Endothelial cell of umbilical vein (primary cell): ENCODE measurements around the gene ITPR2.

ENCODE experiments used
- FOS ChIP-seq: IDR thresholded peaks from 2 replicates; pipeline ENCODE4 v1.6.1; 2011; ENCODE audit warnings: mild to moderate bottlenecking, low read length, moderate library complexity, borderline replicate concordance; ENCODE audit not compliant: insufficient read depth
- JUN ChIP-seq: IDR thresholded peaks from 2 replicates; pipeline ENCODE4 v1.6.1; 2011; ENCODE audit warnings: borderline replicate concordance, low read depth; ENCODE audit not compliant: insufficient read length, insufficient read depth
- POLR2A ChIP-seq: IDR thresholded peaks from 2 replicates; pipeline ENCODE4 v1.6.1; 2012; ENCODE audit warnings: low read depth, mild to moderate bottlenecking, control low read depth, low read length
- POLR2AphosphoS5 ChIP-seq: IDR thresholded peaks from 2 replicates; pipeline ENCODE4 v1.6.1; 2012; ENCODE audit warnings: low read depth, mild to moderate bottlenecking, control low read depth, low read length, moderate library complexity; ENCODE audit not compliant: insufficient read depth
- TF ChIP-seq, protein P1 (sequence below), 2 donors: IDR thresholded peaks; 1 replicate in 1 of 2; 2 replicates in 1 of 2; pipeline ENCODE4 v1.5.1; 2011; ENCODE audit warnings: low read length in 2 of 2, mild to moderate bottlenecking in 2 of 2, moderate library complexity in 2 of 2, control low read depth in 1 of 2, inconsistent platforms in 1 of 2, low read depth in 1 of 2; ENCODE audit not compliant: insufficient read depth in 1 of 2; ENCODE audit errors: extremely low read depth in 1 of 2
- TF ChIP-seq, protein P2 (sequence below): IDR thresholded peaks from 2 replicates; pipeline ENCODE4 v1.6.1; 2011; ENCODE audit not compliant: insufficient read depth, insufficient read length

DNA sequence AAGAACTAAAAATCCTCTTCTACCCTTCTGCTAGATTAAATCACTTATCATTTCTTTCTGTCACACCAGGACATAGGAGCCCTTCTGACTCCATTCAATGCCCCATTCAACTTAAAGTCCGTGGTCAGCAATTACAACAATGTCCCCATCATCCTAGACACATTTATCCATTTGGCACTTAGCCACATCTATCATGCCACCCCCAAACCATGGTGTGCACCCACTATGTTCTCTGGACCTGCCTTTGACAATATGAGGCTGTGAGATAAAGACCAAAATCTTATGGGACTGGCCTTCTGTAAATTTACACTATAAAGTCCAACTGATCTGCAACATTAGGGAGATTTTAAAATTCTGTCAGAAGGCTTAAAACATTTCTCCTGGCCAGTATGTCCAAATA is 533.2 kb downstream of the ITPR2 start:
- TF ChIP-seq, protein P1, sequence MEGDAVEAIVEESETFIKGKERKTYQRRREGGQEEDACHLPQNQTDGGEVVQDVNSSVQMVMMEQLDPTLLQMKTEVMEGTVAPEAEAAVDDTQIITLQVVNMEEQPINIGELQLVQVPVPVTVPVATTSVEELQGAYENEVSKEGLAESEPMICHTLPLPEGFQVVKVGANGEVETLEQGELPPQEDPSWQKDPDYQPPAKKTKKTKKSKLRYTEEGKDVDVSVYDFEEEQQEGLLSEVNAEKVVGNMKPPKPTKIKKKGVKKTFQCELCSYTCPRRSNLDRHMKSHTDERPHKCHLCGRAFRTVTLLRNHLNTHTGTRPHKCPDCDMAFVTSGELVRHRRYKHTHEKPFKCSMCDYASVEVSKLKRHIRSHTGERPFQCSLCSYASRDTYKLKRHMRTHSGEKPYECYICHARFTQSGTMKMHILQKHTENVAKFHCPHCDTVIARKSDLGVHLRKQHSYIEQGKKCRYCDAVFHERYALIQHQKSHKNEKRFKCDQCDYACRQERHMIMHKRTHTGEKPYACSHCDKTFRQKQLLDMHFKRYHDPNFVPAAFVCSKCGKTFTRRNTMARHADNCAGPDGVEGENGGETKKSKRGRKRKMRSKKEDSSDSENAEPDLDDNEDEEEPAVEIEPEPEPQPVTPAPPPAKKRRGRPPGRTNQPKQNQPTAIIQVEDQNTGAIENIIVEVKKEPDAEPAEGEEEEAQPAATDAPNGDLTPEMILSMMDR (IDR thresholded peaks at IDR 0.05; ENCODE audit: extremely low read depth in 1 of 2, insufficient read depth in 1 of 2, low read depth in 1 of 2, low read length in 2 of 2) = no peak
- TF ChIP-seq, protein P2, sequence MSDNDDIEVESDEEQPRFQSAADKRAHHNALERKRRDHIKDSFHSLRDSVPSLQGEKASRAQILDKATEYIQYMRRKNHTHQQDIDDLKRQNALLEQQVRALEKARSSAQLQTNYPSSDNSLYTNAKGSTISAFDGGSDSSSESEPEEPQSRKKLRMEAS = no peak
- TF ChIP-seq POLR2A (no peak), POLR2AphosphoS5 (no peak), JUN (no peak), FOS (no peak)
